ENCODE measurements around the gene MBD5.

MBD5 gene

GRCh38 chr2:148172131-148172753 is 151.4 kb downstream of the MBD5 start:
- TF ChIP-seq CTCF (IDR thresholded peaks at IDR 0.05; ENCODE audit: control insufficient read depth, extremely low read depth, insufficient read depth): no peak
- no peak for DNase-seq (ENCODE audit: low read depth)
- H3K4me3 ChIP-seq (ENCODE audit: low read depth, low read length): no peak overlapping the region

DNA sequence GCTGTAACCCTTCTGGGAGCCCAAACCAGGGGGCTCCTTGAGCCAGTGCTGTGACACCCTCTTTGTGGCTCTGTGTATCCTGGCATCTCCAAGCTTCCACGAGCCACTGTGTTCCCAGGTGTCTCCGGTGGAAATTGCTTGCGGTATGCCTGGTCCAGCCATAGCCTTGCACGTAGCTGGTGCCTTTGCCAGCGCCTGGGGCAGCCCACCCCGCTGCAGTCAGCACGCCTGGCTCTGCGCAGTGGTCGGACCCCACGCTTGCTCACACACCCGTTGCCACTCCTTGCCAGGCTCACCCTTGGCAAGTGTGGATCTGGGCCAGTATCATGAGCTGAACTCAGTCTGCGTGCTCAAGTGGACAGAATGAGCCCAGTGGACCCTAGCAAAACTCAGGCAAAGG is 152.3 kb downstream of the MBD5 start:
- TF ChIP-seq CTCF (IDR thresholded peaks at IDR 0.05; ENCODE audit: control insufficient read depth, extremely low read depth, insufficient read depth): no peak
- DNase-seq (ENCODE audit: low read depth): no peak
- H3K4me3 ChIP-seq (ENCODE audit: low read depth, low read length): no peak overlapping the region

GRCh38 chr2:148177559-148177958 is 156.7 kb downstream of the MBD5 start:
- no peak overlapping the region for H3K4me3 ChIP-seq (ENCODE audit: low read depth, low read length)
- DNase-seq (ENCODE audit: low read depth): no peak
- no peak for TF ChIP-seq CTCF (IDR thresholded peaks at IDR 0.05; ENCODE audit: control insufficient read depth, extremely low read depth, insufficient read depth)

- TF ChIP-seq CTCF (IDR thresholded peaks at IDR 0.05; ENCODE audit: control insufficient read depth, extremely low read depth, insufficient read depth): no peak
- no peak for DNase-seq (ENCODE audit: low read depth)
Observed at GRCh38 chr2:148179724-148180123, 158.8 kb downstream of the MBD5 start.

GRCh38 chr2:148184976-148185375 is 164.1 kb downstream of the MBD5 start:
- H3K4me3 ChIP-seq (ENCODE audit: low read depth, low read length): no peak overlapping the region
- no peak for DNase-seq (ENCODE audit: low read depth)

More at GRCh38 chr2:148179724-148180123, 158.8 kb downstream of the MBD5 start:
- H3K4me3 ChIP-seq (ENCODE audit: low read depth, low read length): no peak overlapping the region

GRCh38 chr2:148194882-148195281 is 174.0 kb downstream of the MBD5 start:
- no peak overlapping the region for H3K4me3 ChIP-seq (ENCODE audit: low read depth, low read length)
- TF ChIP-seq CTCF (IDR thresholded peaks at IDR 0.05; ENCODE audit: control insufficient read depth, extremely low read depth, insufficient read depth): no peak
- peak; percentile 38 for DNase-seq (ENCODE audit: low read depth)

More at GRCh38 chr2:148184976-148185375, 164.1 kb downstream of the MBD5 start:
- no peak for TF ChIP-seq CTCF (IDR thresholded peaks at IDR 0.05; ENCODE audit: control insufficient read depth, extremely low read depth, insufficient read depth)

Data from LNCaP clone FGC (cell line).